Spinal cord (tissue), 10 donors: Measurements from ENCODE around the gene EYA2. TPM values are rescaled to one million over a fixed set of nuclear protein-coding genes. Genes with fewer than 3 reads are reported as not detected.
A peak's percentile ranks its signal among the peaks of the same experiment; 100 is the strongest.
"Not testable (repeated sequence)": the region's sequence is repeated elsewhere in the genome, so short reads cannot be mapped to it uniquely, and the experiment has no call there.

Experiments used
- DNase-seq, 6 donors: peaks; one replicate each; pipeline versions ENCODE4 v3.0.0 to v3.0.0-alpha.2; 2013 to 2015; ENCODE audit warnings: low spot score in 6 of 6, low read depth in 4 of 6
- H3K27ac ChIP-seq: one replicate; pipeline ENCODE4 v1.5.1; 2013; ENCODE audit warnings: low read depth, low read length, control low read depth
- H3K27me3 ChIP-seq: one replicate; pipeline ENCODE4 v1.6.1; 2013; ENCODE audit warnings: low read length; ENCODE audit not compliant: control insufficient read depth, insufficient read depth
- H3K36me3 ChIP-seq: one replicate; pipeline ENCODE4 v1.6.1; 2013; ENCODE audit warnings: low read length; ENCODE audit not compliant: control insufficient read depth, insufficient read depth
- H3K4me1 ChIP-seq: one replicate; pipeline ENCODE4 v1.6.1; 2013; ENCODE audit warnings: low read length; ENCODE audit not compliant: control insufficient read depth, insufficient read depth
- H3K4me3 ChIP-seq: one replicate; pipeline ENCODE4 v1.5.1; 2013; ENCODE audit warnings: low read depth, low read length, control low read depth
- H3K9me3 ChIP-seq: one replicate; pipeline ENCODE4 v1.6.1; 2013; ENCODE audit warnings: low read length; ENCODE audit not compliant: control insufficient read depth, insufficient read depth
- WGBS: methylation state at CpG from one replicate; pipeline ENCODE4 v1.1.5; 2013; ENCODE audit warnings: missing lambda C conversion rate; ENCODE audit not compliant: insufficient coverage; 5-methylcytosine and 5-hydroxymethylcytosine counted together
- polyA plus RNA-seq, 2 donors: library from polyadenylated mRNA; unstranded; fragments of 120-200 nt; gene quantifications; one replicate each; pipeline ENCODE4 v1.2.1, GENCODE V29; 2013; ENCODE audit not compliant: insufficient read length in 2 of 2
- total RNA-seq, 2 donors: library from RNA; depleted of rRNA in 1 of 2; stranded (reverse); fragments of 120-200 nt in 1 of 2; fragments of >200 nt in 1 of 2; gene quantifications; one replicate each; pipeline versions ENCODE4 v1.2.3 to v1.2.4, GENCODE V29; 2013 to 2014
- donor health status: healthy.

EYA2 gene
- total and polyA plus RNA-seq, 4 donors, result 10.7 to 32.7 (median 25.0) TPM

DNA sequence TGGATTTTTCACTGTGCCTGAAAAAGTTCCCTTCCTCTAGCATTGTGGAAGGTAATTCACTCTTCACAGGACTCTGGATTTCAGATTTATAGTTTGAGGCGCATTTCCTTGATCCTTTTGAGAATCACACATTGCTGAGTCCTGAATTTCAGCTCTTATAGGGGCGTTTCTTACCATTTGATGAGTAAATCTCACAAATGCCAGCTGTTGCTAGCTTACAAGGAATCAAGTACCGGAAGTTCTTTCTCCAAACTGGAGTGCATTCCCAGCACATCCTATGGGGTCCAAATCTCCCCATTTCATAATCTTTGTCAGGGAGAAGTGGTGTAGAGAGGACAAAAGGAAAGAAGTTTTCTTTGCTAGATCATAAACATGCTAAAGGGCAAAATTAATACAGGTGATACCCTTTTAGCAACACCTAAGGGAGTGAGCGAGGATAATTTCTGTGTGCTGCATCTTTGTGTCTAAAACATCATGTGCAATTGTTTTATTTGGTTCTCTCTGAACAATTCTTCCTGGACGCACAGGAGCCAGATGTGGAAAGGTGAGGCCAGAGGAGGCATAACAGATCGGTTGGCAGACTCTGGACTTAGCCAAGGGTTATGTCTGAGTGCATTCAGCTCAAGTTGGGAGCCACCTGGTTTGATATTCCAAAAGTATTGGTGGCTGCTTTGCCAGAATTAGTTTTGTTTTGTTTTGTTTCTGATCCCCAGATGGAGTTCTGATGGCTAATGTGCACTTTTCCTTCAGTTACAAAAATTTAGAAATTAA lies 37.4 kb upstream of the EYA2 start:
- Histone ChIP-seq H3K9me3 (no peaks in the 10 kb centered on the region), H3K27me3 (no peaks in the 10 kb centered on the region), H3K36me3 (no peaks in the 10 kb centered on the region), H3K4me1 (no peaks in the 10 kb centered on the region), H3K4me3 (no peak overlapping the region), H3K27ac (no peak overlapping the region)
- WGBS, result 44% methylated on average over 4 of the region's 6 CpGs
- DNase-seq, result peak in 1 of 6 donors; percentile 7

DNA sequence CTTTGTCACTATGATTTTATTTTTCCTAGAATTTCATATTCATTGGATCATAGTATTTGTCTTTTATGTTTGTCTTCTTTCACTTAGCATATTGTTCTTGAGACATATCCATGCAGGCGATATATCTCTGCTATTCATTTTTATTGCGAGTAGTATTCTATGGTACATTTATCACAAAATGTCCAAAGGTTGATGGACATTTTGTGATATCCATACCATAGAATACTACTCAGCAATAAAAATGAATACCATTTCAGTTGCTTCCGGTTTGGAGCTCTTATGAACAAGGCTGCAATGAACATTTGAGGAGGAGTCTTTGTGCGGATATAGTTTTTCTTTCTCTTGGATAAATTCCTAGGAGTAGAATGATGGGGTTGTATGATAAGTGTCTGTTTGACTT lies 28.8 kb upstream of the EYA2 start:
- Histone ChIP-seq H3K9me3 (peaks cover 3% of the 10 kb centered on the region), H3K27me3 (no peaks in the 10 kb centered on the region), H3K4me3 (no peak overlapping the region), H3K36me3 (no peaks in the 10 kb centered on the region), H3K27ac (no peak overlapping the region), H3K4me1 (no peaks in the 10 kb centered on the region)
- 100% methylated on average over 1 of the region's 4 CpGs for WGBS
- no peak for DNase-seq

DNA sequence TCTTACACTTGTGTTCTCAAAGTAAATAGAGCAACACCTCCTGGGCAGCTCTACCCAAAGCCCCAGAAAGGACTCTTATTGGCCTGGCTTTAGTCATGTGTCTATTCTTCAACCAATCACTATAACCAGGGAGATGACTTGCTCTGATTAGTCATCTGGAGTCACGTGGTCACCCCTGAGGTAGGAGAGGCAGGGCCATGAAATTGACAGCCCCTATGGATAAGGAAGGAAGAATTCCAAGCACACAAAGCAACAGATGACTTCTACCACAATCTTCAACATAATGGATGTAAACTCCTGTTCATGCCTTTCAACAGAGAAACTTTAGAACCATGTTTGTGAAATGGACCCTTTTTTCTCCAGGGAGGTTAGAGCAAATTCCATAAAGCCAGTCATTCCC lies 24.6 kb upstream of the EYA2 start:
- WGBS, result no CpG with 5 or more reads among the region's 1 CpG

DNA sequence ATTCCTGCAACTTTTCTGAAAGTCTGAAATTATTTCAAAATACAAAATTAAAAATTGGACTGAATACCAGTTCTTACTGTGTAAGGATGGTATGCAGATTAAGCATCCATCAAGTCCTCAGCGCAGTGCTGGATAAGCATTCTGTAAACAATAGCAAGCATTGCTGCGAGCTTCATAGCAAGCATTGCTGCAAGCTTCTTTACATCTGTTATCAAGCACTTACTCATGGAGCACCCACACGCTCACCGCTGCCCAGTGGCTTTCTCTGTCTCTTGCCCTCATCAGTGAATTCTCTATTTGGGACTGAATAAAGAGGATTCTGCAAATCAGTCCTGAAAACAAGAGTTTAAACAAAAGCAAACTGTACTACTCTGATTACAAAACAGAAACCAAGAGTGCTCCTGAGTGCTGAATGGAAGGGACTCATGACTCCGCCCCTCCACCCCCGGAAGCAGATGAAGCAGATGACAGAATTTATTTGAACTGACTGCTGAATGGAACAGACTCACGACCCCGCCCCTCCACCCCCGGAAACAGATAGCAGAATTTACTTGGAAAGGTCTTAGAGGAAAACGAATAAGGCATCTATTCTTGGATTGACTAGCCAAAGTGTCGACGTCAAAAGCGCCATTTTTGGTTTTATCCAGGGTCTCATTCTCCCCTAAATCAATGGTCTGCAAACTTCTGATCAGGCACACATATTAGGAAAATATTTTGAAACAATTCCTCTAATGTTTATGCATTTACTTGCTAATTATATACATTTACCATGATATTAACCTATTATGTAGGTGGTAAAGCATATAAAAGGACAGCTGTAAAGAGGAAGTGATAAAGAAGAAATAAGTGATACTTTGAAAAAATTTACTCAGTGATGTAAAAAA lies 22.1 kb upstream of the EYA2 start:
- H3K4me3 ChIP-seq, result no peak overlapping the region
- WGBS, result 64% methylated on average over 5 of the region's 13 CpGs
- H3K27me3 ChIP-seq, result no peaks in the 10 kb centered on the region
- no peaks in the 10 kb centered on the region for H3K4me1 ChIP-seq
- H3K27ac ChIP-seq, result no peak overlapping the region
- H3K9me3 ChIP-seq, result peaks cover 3% of the 10 kb centered on the region
- no peaks in the 10 kb centered on the region for H3K36me3 ChIP-seq
- DNase-seq, result peak in 2 of 6 donors; percentile 20 to 27

More for the DNA sequence above, 24.6 kb upstream of the EYA2 start:
- no peak for DNase-seq
- Histone ChIP-seq H3K4me3 (no peak overlapping the region), H3K36me3 (no peaks in the 10 kb centered on the region), H3K27me3 (no peaks in the 10 kb centered on the region), H3K9me3 (peaks cover 3% of the 10 kb centered on the region), H3K4me1 (no peaks in the 10 kb centered on the region), H3K27ac (no peak overlapping the region)

DNA sequence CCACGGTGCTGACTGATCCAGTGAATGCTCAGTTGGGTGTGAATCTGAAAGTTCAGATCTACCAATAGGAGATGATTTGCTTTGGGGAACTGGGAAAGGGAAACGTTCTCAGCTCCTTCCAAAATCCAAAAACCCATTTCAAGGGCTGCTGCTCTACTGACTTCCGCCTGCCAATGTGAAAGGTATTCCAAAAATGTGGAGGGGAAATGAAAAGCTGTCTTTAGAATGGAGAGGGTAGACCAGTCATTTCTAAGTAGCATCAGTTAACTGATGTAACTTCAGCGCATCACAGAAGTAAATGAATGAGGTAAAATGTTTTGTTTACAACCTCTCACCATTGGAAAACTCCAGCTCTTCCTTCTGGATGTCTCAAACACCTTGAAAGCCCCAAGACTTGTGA lies 19.6 kb upstream of the EYA2 start:
- no peak for DNase-seq
- no peaks in the 10 kb centered on the region for H3K36me3 ChIP-seq
- no peaks in the 10 kb centered on the region for H3K4me1 ChIP-seq
- H3K4me3 ChIP-seq, result no peak overlapping the region
- no peak overlapping the region for H3K27ac ChIP-seq
- no peaks in the 10 kb centered on the region for H3K9me3 ChIP-seq
- WGBS, result no CpG with 5 or more reads among the region's 4 CpGs
- H3K27me3 ChIP-seq, result no peaks in the 10 kb centered on the region

DNA sequence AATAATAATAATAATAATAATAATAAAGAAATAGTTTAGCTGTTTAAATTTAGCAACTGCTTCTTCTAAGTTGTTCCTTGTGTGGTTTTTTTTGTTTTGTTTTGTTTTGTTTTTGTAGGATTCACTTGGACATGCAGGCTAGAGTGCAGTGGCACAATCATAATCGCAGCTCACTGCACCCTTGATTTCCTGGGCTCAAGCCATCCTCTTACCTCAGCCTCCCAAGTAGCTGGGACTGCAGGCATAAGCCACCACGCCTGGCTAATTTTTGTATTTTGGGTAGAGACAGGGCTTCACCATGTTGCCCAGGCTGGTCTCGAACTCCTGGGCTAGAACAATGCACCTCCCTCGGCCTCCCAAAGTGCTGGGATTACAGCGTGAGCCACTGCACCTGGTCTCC lies 15.3 kb upstream of the EYA2 start:
- no peak overlapping the region for H3K27ac ChIP-seq
- WGBS, result 100% methylated on average over 1 of the region's 5 CpGs

DNA sequence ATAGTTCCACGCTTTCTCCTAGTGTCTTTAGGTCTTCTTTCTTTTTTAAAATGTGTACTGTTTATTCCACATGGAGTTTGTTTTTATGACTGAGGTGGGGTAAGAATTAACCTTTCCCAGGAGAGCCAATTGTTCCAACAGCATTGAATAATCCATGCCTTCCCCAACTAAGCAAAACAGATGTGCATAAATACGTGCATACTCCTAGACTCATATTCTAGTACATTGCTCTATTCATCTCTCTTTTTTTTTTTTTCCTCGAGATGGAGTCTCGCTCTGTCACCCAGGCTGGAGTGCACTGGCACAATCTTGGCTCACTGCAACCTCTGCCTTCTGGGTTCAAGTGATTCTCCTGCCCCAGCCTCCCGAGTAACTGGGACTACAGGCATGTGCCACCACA lies 14.7 kb upstream of the EYA2 start:
- 90% methylated on average over 1 of the region's 5 CpGs for WGBS
- H3K27ac ChIP-seq, H3K4me1 ChIP-seq, H3K36me3 ChIP-seq, DNase-seq, H3K27me3 ChIP-seq, H3K9me3 ChIP-seq, H3K4me3 ChIP-seq: not testable (repeated sequence)

More for the DNA sequence above, 15.3 kb upstream of the EYA2 start:
- no peaks in the 10 kb centered on the region for H3K36me3 ChIP-seq
- H3K4me3 ChIP-seq, result no peak overlapping the region
- H3K9me3 ChIP-seq, result no peaks in the 10 kb centered on the region
- H3K4me1 ChIP-seq, result no peaks in the 10 kb centered on the region
- no peaks in the 10 kb centered on the region for H3K27me3 ChIP-seq
- DNase-seq, result no peak

DNA sequence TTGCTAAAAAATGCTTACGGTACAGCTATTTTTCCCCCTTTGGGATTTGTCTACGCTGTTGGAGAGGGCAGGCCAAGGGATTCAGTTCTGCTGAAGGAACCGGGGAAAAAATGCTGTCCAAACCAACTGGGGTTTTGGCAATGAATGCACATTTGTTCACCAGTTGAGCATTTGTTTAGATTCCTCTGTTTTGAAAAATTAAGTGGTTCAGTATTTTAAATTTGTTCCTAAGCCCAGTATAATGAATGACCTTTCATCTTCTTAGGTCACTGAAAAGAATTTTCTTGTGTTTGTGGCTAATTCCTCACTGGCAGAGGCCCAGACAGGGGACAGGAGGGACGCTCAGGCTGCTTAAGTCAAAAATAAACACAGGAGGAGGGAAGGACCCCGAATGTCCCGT lies 10.8 kb upstream of the EYA2 start:
- 83% methylated on average over 1 of the region's 6 CpGs for WGBS
- no peaks in the 10 kb centered on the region for H3K36me3 ChIP-seq
- no peaks in the 10 kb centered on the region for H3K27me3 ChIP-seq
- H3K4me1 ChIP-seq, result no peaks in the 10 kb centered on the region
- H3K9me3 ChIP-seq, result no peaks in the 10 kb centered on the region
- no peak for DNase-seq
- H3K27ac ChIP-seq, result no peak overlapping the region
- H3K4me3 ChIP-seq, result no peak overlapping the region

DNA sequence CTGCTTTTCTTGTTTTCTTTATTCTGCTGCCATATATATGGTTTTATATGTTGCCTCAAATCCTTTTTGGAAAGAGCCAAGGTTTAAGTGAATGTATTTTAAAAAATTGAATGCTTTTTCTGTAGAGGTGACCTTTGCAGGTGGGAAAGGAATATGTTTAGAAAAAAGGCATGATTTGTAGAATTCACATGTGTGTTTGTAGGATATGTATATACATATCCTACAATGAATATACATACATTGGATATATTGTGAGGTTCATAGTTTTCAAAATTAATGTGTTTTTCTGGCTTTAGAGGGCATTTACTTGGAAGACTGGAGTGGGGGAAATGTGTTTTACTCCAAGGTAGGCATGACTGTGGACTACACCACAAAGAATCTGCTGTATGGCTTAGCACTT lies 4.0 kb upstream of the EYA2 start:
- no peak for DNase-seq
- Histone ChIP-seq H3K36me3 (no peaks in the 10 kb centered on the region), H3K27me3 (peaks cover 11% of the 10 kb centered on the region), H3K4me1 (peaks cover 8% of the 10 kb centered on the region), H3K9me3 (peaks cover 2% of the 10 kb centered on the region), H3K4me3 (no peak overlapping the region), H3K27ac (no peak overlapping the region)

DNA sequence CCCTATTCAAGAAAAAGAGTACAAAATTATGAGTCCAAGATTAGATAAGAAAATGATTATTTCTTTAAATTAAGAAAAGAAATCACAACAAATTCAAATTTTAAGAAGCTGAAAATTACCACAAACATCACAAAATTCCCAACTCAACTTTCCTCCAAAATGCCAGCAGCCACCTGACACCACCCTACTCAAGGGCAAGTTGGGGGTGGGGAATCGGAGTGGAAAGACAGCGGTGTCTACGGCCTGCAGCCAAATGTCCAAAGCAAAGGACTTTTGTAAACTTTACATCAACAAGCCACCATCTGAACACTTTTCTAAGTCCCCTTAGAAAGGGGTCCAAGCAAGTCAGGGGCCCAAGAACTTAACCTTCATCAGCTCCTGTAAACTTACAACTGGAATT lies 1.6 kb upstream of the EYA2 start:
- peaks cover 2% of the 10 kb centered on the region for H3K9me3 ChIP-seq
- no peak for DNase-seq
- no peak overlapping the region for H3K27ac ChIP-seq
- H3K27me3 ChIP-seq, result peaks cover 25% of the 10 kb centered on the region
- peaks cover 10% of the 10 kb centered on the region for H3K4me1 ChIP-seq
- 56% methylated on average over 2 of the region's 3 CpGs for WGBS
- H3K36me3 ChIP-seq, result no peaks in the 10 kb centered on the region
- no peak overlapping the region for H3K4me3 ChIP-seq
